GM23338 (cell line): ENCODE results near the gene PTGIR. TPM values are rescaled to one million over a fixed set of nuclear protein-coding genes. Genes with fewer than 3 reads are reported as not detected.

Experiments
- CREB1 ChIP-seq: fragments of 250-450 bp; sonication (Bioruptor Pico); IDR thresholded peaks from 2 replicates; pipeline ENCODE4 v1.5.0; 2020; ENCODE audit warnings: low read depth, mild to moderate bottlenecking, moderate library complexity
- EZH2 ChIP-seq: fragments of 200-600 bp; sonication (generic); IDR thresholded peaks from one replicate; pipeline ENCODE4 v1.8.0; 2017; ENCODE audit warnings: antibody characterized with exemption, mild to moderate bottlenecking, low read depth; ENCODE audit not compliant: unreplicated experiment
- JUNB ChIP-seq: IDR thresholded peaks from one replicate; pipeline ENCODE4 v1.6.1; 2016; ENCODE audit warnings: antibody characterized with exemption; ENCODE audit not compliant: unreplicated experiment
- STAT1 ChIP-seq: IDR thresholded peaks from one replicate; pipeline ENCODE4 v1.6.1; 2016; ENCODE audit warnings: antibody characterized with exemption; ENCODE audit not compliant: unreplicated experiment
- ZNF114 ChIP-seq: fragments of 250-450 bp; sonication (Bioruptor Pico); IDR thresholded peaks from 2 replicates; pipeline ENCODE4 v1.5.0; 2020; ENCODE audit warnings: mild to moderate bottlenecking, moderate library complexity
- polyA plus RNA-seq: library from polyadenylated mRNA; unstranded; fragments of >200 nt; fragmentation: Nextera tagmentation; extraction: Ambion mirVana; gene quantifications from 2 replicates; pipeline ENCODE4 v1.2.1, GENCODE V29; 2016
- total RNA-seq: library from RNA; depleted of rRNA; stranded (reverse); fragments of >200 nt; shearing (Covaris generic); gene quantifications from 2 replicates; pipeline ENCODE4 v1.2.3, GENCODE V29; 2014
- TF ChIP-seq, protein P1 (sequence below): fragments of 250-450 bp; sonication (Bioruptor Pico); IDR thresholded peaks from 2 replicates; pipeline ENCODE4 v1.5.0; 2020; ENCODE audit warnings: mild to moderate bottlenecking, moderate library complexity
- TF ChIP-seq, protein P2 (sequence below): IDR thresholded peaks from 2 replicates; pipeline ENCODE4 v1.6.1; 2016; ENCODE audit warnings: antibody characterized with exemption
- TF ChIP-seq, protein P3 (sequence below): IDR thresholded peaks from one replicate; pipeline ENCODE4 v1.6.1; 2018; ENCODE audit warnings: antibody characterized with exemption; ENCODE audit not compliant: unreplicated experiment
- TF ChIP-seq, protein P4 (sequence below), 2 experiments: fragments of 200-600 bp in 1 of 2; sonication (generic) in 1 of 2; conservative IDR thresholded peaks; 2 replicates each; pipeline versions ENCODE4 v1.5.1 to v1.6.1; 2016 to 2017; ENCODE audit warnings: antibody characterized with exemption in 2 of 2, low read depth in 2 of 2, mild to moderate bottlenecking in 2 of 2, moderate library complexity in 1 of 2

The PTGIR gene
- total and polyA plus RNA-seq, 2 experiments from 2014 or later = not detected

DNA sequence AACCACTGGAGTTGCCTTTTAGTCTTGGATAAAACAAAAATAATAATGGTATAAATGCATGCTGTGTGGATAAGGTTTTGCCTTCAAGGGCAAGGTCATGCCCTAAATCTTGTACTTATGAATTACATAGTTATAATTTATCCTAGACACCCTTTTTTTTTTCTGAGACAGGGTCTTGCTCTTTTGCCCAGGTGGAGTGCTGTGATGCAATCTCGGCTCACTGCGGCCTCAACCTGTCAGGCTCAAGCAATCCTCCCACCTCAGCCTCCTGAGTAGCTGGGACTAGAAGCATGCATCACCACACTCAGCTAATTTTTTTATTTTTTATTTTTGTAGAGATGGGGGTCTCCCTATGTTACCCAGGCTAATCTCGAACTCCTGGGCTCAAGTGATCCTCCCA, 43.8 kb upstream of the PTGIR start (continued):
- TF ChIP-seq, protein P1, sequence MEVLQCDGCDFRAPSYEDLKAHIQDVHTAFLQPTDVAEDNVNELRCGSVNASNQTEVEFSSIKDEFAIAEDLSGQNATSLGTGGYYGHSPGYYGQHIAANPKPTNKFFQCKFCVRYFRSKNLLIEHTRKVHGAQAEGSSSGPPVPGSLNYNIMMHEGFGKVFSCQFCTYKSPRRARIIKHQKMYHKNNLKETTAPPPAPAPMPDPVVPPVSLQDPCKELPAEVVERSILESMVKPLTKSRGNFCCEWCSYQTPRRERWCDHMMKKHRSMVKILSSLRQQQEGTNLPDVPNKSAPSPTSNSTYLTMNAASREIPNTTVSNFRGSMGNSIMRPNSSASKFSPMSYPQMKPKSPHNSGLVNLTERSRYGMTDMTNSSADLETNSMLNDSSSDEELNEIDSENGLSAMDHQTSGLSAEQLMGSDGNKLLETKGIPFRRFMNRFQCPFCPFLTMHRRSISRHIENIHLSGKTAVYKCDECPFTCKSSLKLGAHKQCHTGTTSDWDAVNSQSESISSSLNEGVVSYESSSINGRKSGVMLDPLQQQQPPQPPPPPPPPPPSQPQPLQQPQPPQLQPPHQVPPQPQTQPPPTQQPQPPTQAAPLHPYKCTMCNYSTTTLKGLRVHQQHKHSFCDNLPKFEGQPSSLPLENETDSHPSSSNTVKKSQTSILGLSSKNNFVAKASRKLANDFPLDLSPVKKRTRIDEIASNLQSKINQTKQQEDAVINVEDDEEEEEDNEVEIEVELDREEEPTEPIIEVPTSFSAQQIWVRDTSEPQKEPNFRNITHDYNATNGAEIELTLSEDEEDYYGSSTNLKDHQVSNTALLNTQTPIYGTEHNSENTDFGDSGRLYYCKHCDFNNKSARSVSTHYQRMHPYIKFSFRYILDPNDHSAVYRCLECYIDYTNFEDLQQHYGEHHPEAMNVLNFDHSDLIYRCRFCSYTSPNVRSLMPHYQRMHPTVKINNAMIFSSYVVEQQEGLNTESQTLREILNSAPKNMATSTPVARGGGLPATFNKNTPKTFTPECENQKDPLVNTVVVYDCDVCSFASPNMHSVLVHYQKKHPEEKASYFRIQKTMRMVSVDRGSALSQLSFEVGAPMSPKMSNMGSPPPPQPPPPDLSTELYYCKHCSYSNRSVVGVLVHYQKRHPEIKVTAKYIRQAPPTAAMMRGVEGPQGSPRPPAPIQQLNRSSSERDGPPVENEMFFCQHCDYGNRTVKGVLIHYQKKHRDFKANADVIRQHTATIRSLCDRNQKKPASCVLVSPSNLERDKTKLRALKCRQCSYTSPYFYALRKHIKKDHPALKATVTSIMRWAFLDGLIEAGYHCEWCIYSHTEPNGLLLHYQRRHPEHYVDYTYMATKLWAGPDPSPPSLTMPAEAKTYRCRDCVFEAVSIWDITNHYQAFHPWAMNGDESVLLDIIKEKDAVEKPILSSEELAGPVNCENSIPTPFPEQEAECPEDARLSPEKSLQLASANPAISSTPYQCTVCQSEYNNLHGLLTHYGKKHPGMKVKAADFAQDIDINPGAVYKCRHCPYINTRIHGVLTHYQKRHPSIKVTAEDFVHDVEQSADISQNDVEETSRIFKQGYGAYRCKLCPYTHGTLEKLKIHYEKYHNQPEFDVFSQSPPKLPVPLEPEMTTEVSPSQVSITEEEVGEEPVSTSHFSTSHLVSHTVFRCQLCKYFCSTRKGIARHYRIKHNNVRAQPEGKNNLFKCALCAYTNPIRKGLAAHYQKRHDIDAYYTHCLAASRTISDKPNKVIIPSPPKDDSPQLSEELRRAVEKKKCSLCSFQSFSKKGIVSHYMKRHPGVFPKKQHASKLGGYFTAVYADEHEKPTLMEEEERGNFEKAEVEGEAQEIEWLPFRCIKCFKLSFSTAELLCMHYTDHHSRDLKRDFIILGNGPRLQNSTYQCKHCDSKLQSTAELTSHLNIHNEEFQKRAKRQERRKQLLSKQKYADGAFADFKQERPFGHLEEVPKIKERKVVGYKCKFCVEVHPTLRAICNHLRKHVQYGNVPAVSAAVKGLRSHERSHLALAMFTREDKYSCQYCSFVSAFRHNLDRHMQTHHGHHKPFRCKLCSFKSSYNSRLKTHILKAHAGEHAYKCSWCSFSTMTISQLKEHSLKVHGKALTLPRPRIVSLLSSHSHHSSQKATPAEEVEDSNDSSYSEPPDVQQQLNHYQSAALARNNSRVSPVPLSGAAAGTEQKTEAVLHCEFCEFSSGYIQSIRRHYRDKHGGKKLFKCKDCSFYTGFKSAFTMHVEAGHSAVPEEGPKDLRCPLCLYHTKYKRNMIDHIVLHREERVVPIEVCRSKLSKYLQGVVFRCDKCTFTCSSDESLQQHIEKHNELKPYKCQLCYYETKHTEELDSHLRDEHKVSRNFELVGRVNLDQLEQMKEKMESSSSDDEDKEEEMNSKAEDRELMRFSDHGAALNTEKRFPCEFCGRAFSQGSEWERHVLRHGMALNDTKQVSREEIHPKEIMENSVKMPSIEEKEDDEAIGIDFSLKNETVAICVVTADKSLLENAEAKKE (CRISPR knock-in tag) = no peak
- TF ChIP-seq, protein P2, sequence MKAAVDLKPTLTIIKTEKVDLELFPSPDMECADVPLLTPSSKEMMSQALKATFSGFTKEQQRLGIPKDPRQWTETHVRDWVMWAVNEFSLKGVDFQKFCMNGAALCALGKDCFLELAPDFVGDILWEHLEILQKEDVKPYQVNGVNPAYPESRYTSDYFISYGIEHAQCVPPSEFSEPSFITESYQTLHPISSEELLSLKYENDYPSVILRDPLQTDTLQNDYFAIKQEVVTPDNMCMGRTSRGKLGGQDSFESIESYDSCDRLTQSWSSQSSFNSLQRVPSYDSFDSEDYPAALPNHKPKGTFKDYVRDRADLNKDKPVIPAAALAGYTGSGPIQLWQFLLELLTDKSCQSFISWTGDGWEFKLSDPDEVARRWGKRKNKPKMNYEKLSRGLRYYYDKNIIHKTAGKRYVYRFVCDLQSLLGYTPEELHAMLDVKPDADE = no peak
- TF ChIP-seq, protein P3, sequence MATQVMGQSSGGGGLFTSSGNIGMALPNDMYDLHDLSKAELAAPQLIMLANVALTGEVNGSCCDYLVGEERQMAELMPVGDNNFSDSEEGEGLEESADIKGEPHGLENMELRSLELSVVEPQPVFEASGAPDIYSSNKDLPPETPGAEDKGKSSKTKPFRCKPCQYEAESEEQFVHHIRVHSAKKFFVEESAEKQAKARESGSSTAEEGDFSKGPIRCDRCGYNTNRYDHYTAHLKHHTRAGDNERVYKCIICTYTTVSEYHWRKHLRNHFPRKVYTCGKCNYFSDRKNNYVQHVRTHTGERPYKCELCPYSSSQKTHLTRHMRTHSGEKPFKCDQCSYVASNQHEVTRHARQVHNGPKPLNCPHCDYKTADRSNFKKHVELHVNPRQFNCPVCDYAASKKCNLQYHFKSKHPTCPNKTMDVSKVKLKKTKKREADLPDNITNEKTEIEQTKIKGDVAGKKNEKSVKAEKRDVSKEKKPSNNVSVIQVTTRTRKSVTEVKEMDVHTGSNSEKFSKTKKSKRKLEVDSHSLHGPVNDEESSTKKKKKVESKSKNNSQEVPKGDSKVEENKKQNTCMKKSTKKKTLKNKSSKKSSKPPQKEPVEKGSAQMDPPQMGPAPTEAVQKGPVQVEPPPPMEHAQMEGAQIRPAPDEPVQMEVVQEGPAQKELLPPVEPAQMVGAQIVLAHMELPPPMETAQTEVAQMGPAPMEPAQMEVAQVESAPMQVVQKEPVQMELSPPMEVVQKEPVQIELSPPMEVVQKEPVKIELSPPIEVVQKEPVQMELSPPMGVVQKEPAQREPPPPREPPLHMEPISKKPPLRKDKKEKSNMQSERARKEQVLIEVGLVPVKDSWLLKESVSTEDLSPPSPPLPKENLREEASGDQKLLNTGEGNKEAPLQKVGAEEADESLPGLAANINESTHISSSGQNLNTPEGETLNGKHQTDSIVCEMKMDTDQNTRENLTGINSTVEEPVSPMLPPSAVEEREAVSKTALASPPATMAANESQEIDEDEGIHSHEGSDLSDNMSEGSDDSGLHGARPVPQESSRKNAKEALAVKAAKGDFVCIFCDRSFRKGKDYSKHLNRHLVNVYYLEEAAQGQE = no peak
- no peak for TF ChIP-seq ZNF114
- TF ChIP-seq EZH2 = no peak
- TF ChIP-seq STAT1 = no peak
- TF ChIP-seq, protein P4, sequence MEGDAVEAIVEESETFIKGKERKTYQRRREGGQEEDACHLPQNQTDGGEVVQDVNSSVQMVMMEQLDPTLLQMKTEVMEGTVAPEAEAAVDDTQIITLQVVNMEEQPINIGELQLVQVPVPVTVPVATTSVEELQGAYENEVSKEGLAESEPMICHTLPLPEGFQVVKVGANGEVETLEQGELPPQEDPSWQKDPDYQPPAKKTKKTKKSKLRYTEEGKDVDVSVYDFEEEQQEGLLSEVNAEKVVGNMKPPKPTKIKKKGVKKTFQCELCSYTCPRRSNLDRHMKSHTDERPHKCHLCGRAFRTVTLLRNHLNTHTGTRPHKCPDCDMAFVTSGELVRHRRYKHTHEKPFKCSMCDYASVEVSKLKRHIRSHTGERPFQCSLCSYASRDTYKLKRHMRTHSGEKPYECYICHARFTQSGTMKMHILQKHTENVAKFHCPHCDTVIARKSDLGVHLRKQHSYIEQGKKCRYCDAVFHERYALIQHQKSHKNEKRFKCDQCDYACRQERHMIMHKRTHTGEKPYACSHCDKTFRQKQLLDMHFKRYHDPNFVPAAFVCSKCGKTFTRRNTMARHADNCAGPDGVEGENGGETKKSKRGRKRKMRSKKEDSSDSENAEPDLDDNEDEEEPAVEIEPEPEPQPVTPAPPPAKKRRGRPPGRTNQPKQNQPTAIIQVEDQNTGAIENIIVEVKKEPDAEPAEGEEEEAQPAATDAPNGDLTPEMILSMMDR (conservative IDR thresholded peaks at IDR 0.05; ENCODE audit: low read depth in 2 of 2) = no peak
- TF ChIP-seq JUNB = no peak
- TF ChIP-seq CREB1 (CRISPR knock-in tag) = no peak
